Peyer's patch (tissue), 4 donors: ENCODE measurements around the gene TOM1L2.

ENCODE experiments used
- POLR2A ChIP-seq, 2 donors: fragments of 450-650 bp; IDR thresholded peaks; one replicate each; pipeline ENCODE4 v1.5.1; 2017; ENCODE audit warnings: antibody characterized with exemption in 2 of 2, mild to moderate bottlenecking in 2 of 2, moderate library complexity in 2 of 2
- TF ChIP-seq, protein P1 (sequence below), 6 experiments: fragments of 450-650 bp in 4 of 6; fragments of 200-600 bp in 2 of 6; sonication (generic) in 1 of 6; IDR thresholded peaks; one replicate each; pipeline ENCODE4 v1.5.1; 2017 to 2019; ENCODE audit warnings: antibody characterized with exemption in 6 of 6, mild to moderate bottlenecking in 3 of 6, moderate library complexity in 1 of 6

DNA sequence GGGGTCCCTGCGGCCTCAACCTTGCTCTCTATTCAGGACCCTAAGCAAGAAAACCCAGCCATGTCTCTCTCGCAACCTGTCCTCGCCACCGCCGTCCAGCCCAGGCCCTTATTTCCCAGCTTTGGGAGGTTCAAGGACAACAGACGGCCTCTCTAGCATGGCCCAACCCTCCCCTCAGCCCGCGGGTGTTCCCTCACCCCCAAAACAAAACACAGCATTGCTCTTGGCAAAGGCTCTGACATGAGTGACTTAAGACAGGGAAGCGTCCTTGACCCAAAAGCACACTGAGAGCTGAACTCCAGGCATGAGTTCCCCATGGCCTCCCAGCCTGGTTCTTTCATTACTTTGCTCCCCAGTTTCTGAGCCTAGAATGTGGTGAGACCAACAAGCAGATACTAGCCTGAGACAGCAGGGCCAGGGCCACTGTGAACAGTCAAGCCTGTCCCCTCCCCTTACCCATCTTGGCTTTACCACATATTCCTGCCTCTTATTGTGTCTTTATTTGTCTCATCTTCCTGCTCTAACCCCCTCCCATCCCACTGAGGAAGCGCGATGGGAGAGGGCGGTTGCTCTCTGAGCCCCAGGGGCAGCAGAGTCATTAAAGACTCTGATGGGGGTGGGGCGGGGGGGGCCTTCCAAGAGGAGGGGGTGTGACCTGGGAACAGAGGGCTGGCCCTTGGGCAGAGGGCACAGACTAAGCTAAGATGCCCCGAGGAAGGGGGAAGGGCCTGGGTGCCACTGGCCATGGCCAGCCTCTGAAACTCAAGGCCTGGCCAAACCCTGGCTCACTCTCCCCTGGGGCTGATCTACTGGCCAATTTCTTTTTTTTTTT is 147.2 kb downstream of the TOM1L2 start:
- TF ChIP-seq, protein P1, sequence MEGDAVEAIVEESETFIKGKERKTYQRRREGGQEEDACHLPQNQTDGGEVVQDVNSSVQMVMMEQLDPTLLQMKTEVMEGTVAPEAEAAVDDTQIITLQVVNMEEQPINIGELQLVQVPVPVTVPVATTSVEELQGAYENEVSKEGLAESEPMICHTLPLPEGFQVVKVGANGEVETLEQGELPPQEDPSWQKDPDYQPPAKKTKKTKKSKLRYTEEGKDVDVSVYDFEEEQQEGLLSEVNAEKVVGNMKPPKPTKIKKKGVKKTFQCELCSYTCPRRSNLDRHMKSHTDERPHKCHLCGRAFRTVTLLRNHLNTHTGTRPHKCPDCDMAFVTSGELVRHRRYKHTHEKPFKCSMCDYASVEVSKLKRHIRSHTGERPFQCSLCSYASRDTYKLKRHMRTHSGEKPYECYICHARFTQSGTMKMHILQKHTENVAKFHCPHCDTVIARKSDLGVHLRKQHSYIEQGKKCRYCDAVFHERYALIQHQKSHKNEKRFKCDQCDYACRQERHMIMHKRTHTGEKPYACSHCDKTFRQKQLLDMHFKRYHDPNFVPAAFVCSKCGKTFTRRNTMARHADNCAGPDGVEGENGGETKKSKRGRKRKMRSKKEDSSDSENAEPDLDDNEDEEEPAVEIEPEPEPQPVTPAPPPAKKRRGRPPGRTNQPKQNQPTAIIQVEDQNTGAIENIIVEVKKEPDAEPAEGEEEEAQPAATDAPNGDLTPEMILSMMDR (IDR thresholded peaks at IDR 0.05), result no peak
- no peak for TF ChIP-seq POLR2A (IDR thresholded peaks at IDR 0.05)
